ENCODE results near the gene CMTM2. TPM values are rescaled to one million over a fixed set of nuclear protein-coding genes. Genes with fewer than 3 reads are reported as not detected.

The CMTM2 gene
- total and polyA plus RNA-seq, 2 donors (not counting 1 experiment from before 2014, with no cell fraction given), result not detected

- Histone ChIP-seq H3K27me3 (ENCODE audit: control insufficient read depth, insufficient read depth, low read length) (no peaks in the 10 kb centered on the region), H3K9ac (ENCODE audit: insufficient read depth, low read length) (no peak overlapping the region), H3K9me3 (ENCODE audit: control insufficient read depth, insufficient read depth, low read depth, low read length) (no peaks in the 10 kb centered on the region), H3K79me2 (ENCODE audit: control insufficient read depth, insufficient read depth, low read length) (no peaks in the 10 kb centered on the region), H3K36me3 (ENCODE audit: control insufficient read depth, insufficient read depth, low read length) (no peaks in the 10 kb centered on the region), H3K4me3 (replicated peaks in 1 of 4; ENCODE audit: control extremely low read depth in 1 of 4, insufficient read depth in 1 of 4, low read depth in 3 of 4, low read length in 4 of 4) (no peak overlapping the region), H3K4me2 (ENCODE audit: extremely low read depth, insufficient read depth, low read length) (peak overlapping the region; percentile 87), H3K4me1 (ENCODE audit: control insufficient read depth, extremely low read depth, insufficient read depth, low read length) (peaks cover 24% of the 10 kb centered on the region), H4K20me1 (ENCODE audit: control insufficient read depth, extremely low read depth, insufficient read depth, low read length) (no peaks in the 10 kb centered on the region), H2AFZ (ENCODE audit: low read length) (no peak overlapping the region), H3K27ac (ENCODE audit: insufficient read depth, low read length) (peak overlapping the region; percentile 73)
- DNase-seq (ENCODE audit: low read depth in 2 of 2), result peak; percentile 67 to 86
- no peak for TF ChIP-seq CTCF (conservative IDR thresholded peaks at IDR 0.05 in 1 of 2, IDR thresholded peaks at IDR 0.05 in 1 of 2; ENCODE audit: low read depth in 1 of 2, low read length in 2 of 2)
- no peak for TF ChIP-seq EZH2 (IDR thresholded peaks at IDR 0.05; ENCODE audit: low read length, missing control alignments)
These were observed 40.5 kb downstream of the CMTM2 start for GRCh38 chr16:66619534-66620428.

- H3K4me2 ChIP-seq (ENCODE audit: extremely low read depth, insufficient read depth, low read length), result no peak overlapping the region
- H3K27me3 ChIP-seq (ENCODE audit: control insufficient read depth, insufficient read depth, low read length), result no peaks in the 10 kb centered on the region
- no peak overlapping the region for H3K4me3 ChIP-seq (replicated peaks in 1 of 4; ENCODE audit: control extremely low read depth in 1 of 4, insufficient read depth in 1 of 4, low read depth in 3 of 4, low read length in 4 of 4)
- H3K27ac ChIP-seq (ENCODE audit: insufficient read depth, low read length), result no peak overlapping the region
- H4K20me1 ChIP-seq (ENCODE audit: control insufficient read depth, extremely low read depth, insufficient read depth, low read length), result no peaks in the 10 kb centered on the region
- H3K36me3 ChIP-seq (ENCODE audit: control insufficient read depth, insufficient read depth, low read length), result no peaks in the 10 kb centered on the region
- no peaks in the 10 kb centered on the region for H3K79me2 ChIP-seq (ENCODE audit: control insufficient read depth, insufficient read depth, low read length)
- H3K9me3 ChIP-seq (ENCODE audit: control insufficient read depth, insufficient read depth, low read depth, low read length), result no peaks in the 10 kb centered on the region
- no peak for DNase-seq (ENCODE audit: low read depth in 2 of 2)
- H2AFZ ChIP-seq (ENCODE audit: low read length), result no peak overlapping the region
- peaks cover 24% of the 10 kb centered on the region for H3K4me1 ChIP-seq (ENCODE audit: control insufficient read depth, extremely low read depth, insufficient read depth, low read length)
- TF ChIP-seq CTCF (conservative IDR thresholded peaks at IDR 0.05 in 1 of 2, IDR thresholded peaks at IDR 0.05 in 1 of 2; ENCODE audit: low read depth in 1 of 2, low read length in 2 of 2), result no peak
- no peak for TF ChIP-seq EZH2 (IDR thresholded peaks at IDR 0.05; ENCODE audit: low read length, missing control alignments)
- H3K9ac ChIP-seq (ENCODE audit: insufficient read depth, low read length), result no peak overlapping the region
These were observed 41.1 kb downstream of the CMTM2 start for GRCh38 chr16:66620429-66620795.

- Histone ChIP-seq H3K27me3 (ENCODE audit: control insufficient read depth, insufficient read depth, low read length) (no peaks in the 10 kb centered on the region), H2AFZ (ENCODE audit: low read length) (no peak overlapping the region), H3K9me3 (ENCODE audit: control insufficient read depth, insufficient read depth, low read depth, low read length) (no peaks in the 10 kb centered on the region), H4K20me1 (ENCODE audit: control insufficient read depth, extremely low read depth, insufficient read depth, low read length) (no peaks in the 10 kb centered on the region), H3K36me3 (ENCODE audit: control insufficient read depth, insufficient read depth, low read length) (no peaks in the 10 kb centered on the region), H3K4me1 (ENCODE audit: control insufficient read depth, extremely low read depth, insufficient read depth, low read length) (peaks cover 24% of the 10 kb centered on the region), H3K4me3 (replicated peaks in 1 of 4; ENCODE audit: control extremely low read depth in 1 of 4, insufficient read depth in 1 of 4, low read depth in 3 of 4, low read length in 4 of 4) (no peak overlapping the region), H3K9ac (ENCODE audit: insufficient read depth, low read length) (no peak overlapping the region), H3K4me2 (ENCODE audit: extremely low read depth, insufficient read depth, low read length) (no peak overlapping the region), H3K79me2 (ENCODE audit: control insufficient read depth, insufficient read depth, low read length) (no peaks in the 10 kb centered on the region), H3K27ac (ENCODE audit: insufficient read depth, low read length) (no peak overlapping the region)
- TF ChIP-seq EZH2 (IDR thresholded peaks at IDR 0.05; ENCODE audit: low read length, missing control alignments) (no peak), CTCF (conservative IDR thresholded peaks at IDR 0.05 in 1 of 2, IDR thresholded peaks at IDR 0.05 in 1 of 2; ENCODE audit: low read depth in 1 of 2, low read length in 2 of 2) (no peak)
- DNase-seq (ENCODE audit: low read depth in 2 of 2), result no peak
These were observed 42.7 kb downstream of the CMTM2 start for GRCh38 chr16:66621973-66622372.

Measured in fibroblast of lung (primary cell).